SK-N-SH (cell line): ENCODE results near the gene SNCAIP. TPM values are rescaled to one million over a fixed set of nuclear protein-coding genes. Genes with fewer than 3 reads are reported as not detected.

Source experiments
- CTCF ChIA-PET: fragments of 300-600, 350-600 bp; formaldehyde crosslinking; extraction: SDS; loops from one replicate; lab custom pipeline; 2021; lab: Yijun Ruan, JAX
- POLR2A ChIA-PET: fragments of 350-600 bp; sonication (Branson Sonifier 250); formaldehyde crosslinking; extraction: SDS; loops from one replicate; lab custom pipeline; 2020; ENCODE audit warnings: antibody characterized with exemption, inconsistent platforms; lab: Yijun Ruan, JAX
- DNase-seq: peaks from one replicate; pipeline ENCODE4 v3.0.0; 2012
- H2AFZ ChIP-seq: fragments of 200-600 bp; sonication (generic); 2 replicates; pipeline ENCODE4 v1.8.1; 2016; ENCODE audit warnings: antibody characterized with exemption, mild to moderate bottlenecking, low read depth
- H3F3A ChIP-seq: fragments of 200-600 bp; sonication (generic); replicated peaks from 2 replicates; pipeline ENCODE3; 2016; ENCODE audit warnings: antibody characterized with exemption, mild to moderate bottlenecking; ENCODE audit not compliant: insufficient read depth
- H3K27ac ChIP-seq, 2 experiments: fragments of 200-500 bp in 1 of 2; fragments of 200-600 bp in 1 of 2; sonication (Bioruptor generic) in 1 of 2; sonication (generic), shearing (Covaris generic) in 1 of 2; 2 replicates each; pipeline versions ENCODE4 v1.5.1 to v1.6.1; 2014 to 2016; ENCODE audit warnings: low read depth in 2 of 2, inconsistent platforms in 1 of 2, low read length in 1 of 2, mild to moderate bottlenecking in 1 of 2, mixed read lengths in 1 of 2
- H3K27me3 ChIP-seq: fragments of 200-600 bp; sonication (generic), shearing (Covaris generic); 2 replicates; pipeline ENCODE4 v1.6.1; 2016; ENCODE audit warnings: mixed run types; ENCODE audit not compliant: insufficient read depth
- H3K36me3 ChIP-seq, 2 experiments: fragments of 200-500 bp in 1 of 2; fragments of 200-600 bp in 1 of 2; sonication (Bioruptor generic) in 1 of 2; sonication (generic) in 1 of 2; replicated peaks in 1 of 2; 2 replicates each; pipeline versions ENCODE3 to v1.5.1; 2014 to 2016; ENCODE audit warnings: low read length in 1 of 2, mild to moderate bottlenecking in 1 of 2; ENCODE audit not compliant: insufficient read depth in 2 of 2, control insufficient read depth in 1 of 2
- H3K4me1 ChIP-seq, 2 experiments: fragments of 200-500 bp in 1 of 2; fragments of 200-600 bp in 1 of 2; sonication (Bioruptor generic) in 1 of 2; sonication (generic), shearing (Covaris generic) in 1 of 2; 2 replicates each; pipeline versions ENCODE4 v1.5.1 to v1.6.1; 2014 to 2016; ENCODE audit warnings: low read depth in 1 of 2, low read length in 1 of 2, mixed run types in 1 of 2; ENCODE audit not compliant: insufficient read depth in 2 of 2, control insufficient read depth in 1 of 2
- H3K4me2 ChIP-seq: fragments of 200-600 bp; sonication (generic), shearing (Covaris generic); 2 replicates; pipeline ENCODE4 v1.6.1; 2017; ENCODE audit warnings: mixed run types
- H3K4me3 ChIP-seq, 2 experiments: fragments of 200-500 bp in 1 of 2; fragments of 200-600 bp in 1 of 2; sonication (Bioruptor generic) in 1 of 2; sonication (generic), shearing (Covaris generic) in 1 of 2; 2 replicates each; pipeline versions ENCODE4 v1.5.1 to v1.8.1; 2014 to 2016; ENCODE audit warnings: low read depth in 2 of 2, inconsistent platforms in 1 of 2, low read length in 1 of 2, mild to moderate bottlenecking in 1 of 2, mixed read lengths in 1 of 2, moderate library complexity in 1 of 2
- H3K79me2 ChIP-seq: fragments of 200-600 bp; sonication (generic); 2 replicates; pipeline ENCODE4 v1.8.1; 2017; ENCODE audit warnings: mild to moderate bottlenecking; ENCODE audit not compliant: insufficient read depth
- H3K9ac ChIP-seq: fragments of 200-600 bp; sonication (generic); 2 replicates; pipeline ENCODE4 v1.6.1; 2017; ENCODE audit warnings: mixed run types
- H3K9me2 ChIP-seq: fragments of 200-600 bp; sonication (generic); 2 replicates; pipeline ENCODE4 v1.6.1; 2017; ENCODE audit warnings: mixed run types
- H3K9me3 ChIP-seq: fragments of 200-600 bp; sonication (generic); 2 replicates; pipeline ENCODE4 v1.6.1; 2017; ENCODE audit warnings: mixed run types, mild to moderate bottlenecking, moderate library complexity
- H4K20me1 ChIP-seq: fragments of 200-600 bp; sonication (generic); 2 replicates; pipeline ENCODE4 v1.6.1; 2017; ENCODE audit warnings: mild to moderate bottlenecking, mixed run types; ENCODE audit not compliant: insufficient read depth
- CHD2 ChIP-seq: fragments of 150-350 bp; IDR thresholded peaks from 2 replicates; pipeline ENCODE4 v1.6.1; 2018; ENCODE audit warnings: low read length; ENCODE audit not compliant: partially characterized antibody
- ELF1 ChIP-seq: IDR thresholded peaks from 2 replicates; pipeline ENCODE4 v1.4.0; 2012
- FOXJ3 ChIP-seq: sonication (generic); formaldehyde crosslinking; IDR thresholded peaks from 2 replicates; pipeline ENCODE4 v1.5.1; 2020; ENCODE audit warnings: mild to moderate bottlenecking, missing genetic modification reagents
- JUND ChIP-seq: IDR thresholded peaks from 2 replicates; pipeline ENCODE4 v1.4.0; 2012
- MAX ChIP-seq: IDR thresholded peaks from 2 replicates; pipeline ENCODE4 v1.4.0; 2012; ENCODE audit warnings: low read depth
- MEF2A ChIP-seq: IDR thresholded peaks from 2 replicates; pipeline ENCODE4 v1.4.0; 2012; ENCODE audit warnings: low read depth, borderline replicate concordance
- NFIC ChIP-seq: IDR thresholded peaks from 2 replicates; pipeline ENCODE4 v1.4.0; 2012; ENCODE audit warnings: borderline replicate concordance
- POLR2AphosphoS5 ChIP-seq: IDR thresholded peaks from 2 replicates; pipeline ENCODE4 v1.6.1; 2012; ENCODE audit warnings: low read depth, low read length
- RAD21 ChIP-seq: IDR thresholded peaks from 2 replicates; pipeline ENCODE4 v1.6.1; 2012; ENCODE audit warnings: mild to moderate bottlenecking, low read length
- RFX5 ChIP-seq: IDR thresholded peaks from 2 replicates; pipeline ENCODE4 v1.6.1; 2012; ENCODE audit warnings: mild to moderate bottlenecking, improper control_type of control experiment, low read length
- TEAD4 ChIP-seq: IDR thresholded peaks from 2 replicates; pipeline ENCODE4 v1.4.0; 2012; ENCODE audit warnings: mild to moderate bottlenecking, borderline replicate concordance; ENCODE audit not compliant: insufficient read depth
- USF2 ChIP-seq: fragments of 150-350 bp; IDR thresholded peaks from 2 replicates; pipeline ENCODE4 v1.6.1; 2017; ENCODE audit warnings: antibody characterized with exemption, low read length, low read depth, borderline replicate concordance
- YY1 ChIP-seq: IDR thresholded peaks from 2 replicates; pipeline ENCODE4 v1.4.0; 2012; ENCODE audit warnings: low read depth, mild to moderate bottlenecking
- WGBS: methylation state at CpG from one replicate; pipeline ENCODE4 v1.1.6; 2017; ENCODE audit warnings: low lambda C conversion rate; 5-methylcytosine and 5-hydroxymethylcytosine counted together
- polyA plus RNA-seq, 3 experiments: library from polyadenylated mRNA; depleted of rRNA; stranded (reverse); fragments of >200 nt; gene quantifications; 2 replicates each; pipeline ENCODE4 v1.2.3, GENCODE V29; 2012
- TF ChIP-seq, protein P1 (sequence below): IDR thresholded peaks from 2 replicates; pipeline ENCODE4 v1.4.0; 2012; ENCODE audit warnings: low read depth, borderline replicate concordance
- TF ChIP-seq, protein P2 (sequence below): IDR thresholded peaks from 2 replicates; pipeline ENCODE4 v1.4.0; 2012; ENCODE audit warnings: low read depth, borderline replicate concordance

Gene SNCAIP
- polyA plus RNA-seq, 1 of the 3 experiments (the other 2 are of a cell fraction), result not detected

DNA sequence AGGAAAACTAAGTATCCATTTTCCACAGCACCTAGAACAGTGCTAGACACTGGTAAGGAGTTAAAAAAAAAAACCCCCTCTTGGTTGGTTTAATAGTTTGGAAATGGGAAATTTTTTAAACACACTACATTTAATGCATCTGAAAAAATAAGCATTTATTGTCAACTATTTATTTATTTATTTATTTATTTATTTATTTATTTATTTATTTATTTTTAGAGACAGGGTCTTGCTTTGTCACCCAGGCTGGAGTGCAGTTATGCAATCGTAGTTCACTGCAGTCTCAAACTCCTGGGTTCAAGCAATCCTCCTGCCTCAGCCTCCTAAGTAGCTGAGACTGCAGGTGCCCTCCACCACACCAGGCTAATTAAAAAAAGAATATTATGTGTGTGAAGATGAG is 51.6 kb downstream of the SNCAIP start:
- no peak overlapping the region for H3K9ac ChIP-seq
- no peak overlapping the region for H3K27ac ChIP-seq
- 32% methylated on average over 1 of the region's 1 CpG for WGBS
- H3F3A ChIP-seq, result no peaks in the 10 kb centered on the region
- TF ChIP-seq MEF2A (no peak), ELF1 (no peak), FOXJ3 (CRISPR knock-in tag) (no peak), RFX5 (no peak), RAD21 (no peak), JUND (no peak), CHD2 (no peak), POLR2AphosphoS5 (no peak), YY1 (no peak), MAX (no peak), USF2 (no peak)
- TF ChIP-seq, protein P1, sequence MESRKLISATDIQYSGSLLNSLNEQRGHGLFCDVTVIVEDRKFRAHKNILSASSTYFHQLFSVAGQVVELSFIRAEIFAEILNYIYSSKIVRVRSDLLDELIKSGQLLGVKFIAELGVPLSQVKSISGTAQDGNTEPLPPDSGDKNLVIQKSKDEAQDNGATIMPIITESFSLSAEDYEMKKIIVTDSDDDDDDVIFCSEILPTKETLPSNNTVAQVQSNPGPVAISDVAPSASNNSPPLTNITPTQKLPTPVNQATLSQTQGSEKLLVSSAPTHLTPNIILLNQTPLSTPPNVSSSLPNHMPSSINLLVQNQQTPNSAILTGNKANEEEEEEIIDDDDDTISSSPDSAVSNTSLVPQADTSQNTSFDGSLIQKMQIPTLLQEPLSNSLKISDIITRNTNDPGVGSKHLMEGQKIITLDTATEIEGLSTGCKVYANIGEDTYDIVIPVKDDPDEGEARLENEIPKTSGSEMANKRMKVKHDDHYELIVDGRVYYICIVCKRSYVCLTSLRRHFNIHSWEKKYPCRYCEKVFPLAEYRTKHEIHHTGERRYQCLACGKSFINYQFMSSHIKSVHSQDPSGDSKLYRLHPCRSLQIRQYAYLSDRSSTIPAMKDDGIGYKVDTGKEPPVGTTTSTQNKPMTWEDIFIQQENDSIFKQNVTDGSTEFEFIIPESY, result no peak
- ChIA-PET CTCF (no interaction called here), POLR2A (no interaction called here)
- H3K9me2 ChIP-seq, result no peaks in the 10 kb centered on the region
- H3K4me3 ChIP-seq, result no peak overlapping the region
- no peak for DNase-seq
- no peaks in the 10 kb centered on the region for H3K27me3 ChIP-seq
- no peak overlapping the region for H3K4me2 ChIP-seq
- no peaks in the 10 kb centered on the region for H3K79me2 ChIP-seq
- no peaks in the 10 kb centered on the region for H3K9me3 ChIP-seq
- H4K20me1 ChIP-seq, result no peaks in the 10 kb centered on the region
- H3K4me1 ChIP-seq, result peaks cover 0 to 8% of the 10 kb centered on the region in 2 experiments; a peak in 2 of 4 replicates
- no peaks in the 10 kb centered on the region for H3K36me3 ChIP-seq
- H2AFZ ChIP-seq, result no peak overlapping the region

DNA sequence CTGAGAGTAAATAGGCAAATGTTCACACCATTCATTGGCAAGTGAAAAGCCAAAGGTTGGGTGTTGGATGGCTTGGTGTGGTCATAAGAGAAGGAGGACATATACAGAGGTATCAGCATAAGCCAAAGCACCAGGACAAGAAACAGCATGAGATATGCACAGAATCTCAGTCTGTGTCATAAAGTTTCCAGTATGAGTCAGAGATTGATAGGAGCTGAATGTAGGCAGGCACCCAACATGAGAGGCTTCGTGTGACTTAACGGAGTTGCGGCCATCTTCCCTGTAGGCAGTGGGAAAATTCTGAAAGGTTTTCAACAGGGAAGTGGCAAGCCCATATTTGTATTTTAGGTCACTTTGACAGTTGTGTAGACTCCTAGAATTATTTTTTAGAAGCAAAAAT is 54.5 kb downstream of the SNCAIP start:
- H3K4me2 ChIP-seq, result no peak overlapping the region
- no peaks in the 10 kb centered on the region for H3F3A ChIP-seq
- peaks cover 0 to 9% of the 10 kb centered on the region in 2 experiments; a peak in 2 of 4 replicates for H3K4me1 ChIP-seq
- H3K79me2 ChIP-seq, result no peaks in the 10 kb centered on the region
- no peak overlapping the region for H2AFZ ChIP-seq
- no peaks in the 10 kb centered on the region for H3K27me3 ChIP-seq
- H3K9ac ChIP-seq, result no peak overlapping the region
- WGBS, result 67% methylated on average over 3 of the region's 3 CpGs
- H3K27ac ChIP-seq, result no peak overlapping the region
- no peaks in the 10 kb centered on the region for H4K20me1 ChIP-seq
- H3K9me3 ChIP-seq, result no peaks in the 10 kb centered on the region
- H3K36me3 ChIP-seq, result no peaks in the 10 kb centered on the region
- no peak for DNase-seq
- TF ChIP-seq ELF1 (no peak), NFIC (no peak), TEAD4 (no peak)
- TF ChIP-seq, protein P2, sequence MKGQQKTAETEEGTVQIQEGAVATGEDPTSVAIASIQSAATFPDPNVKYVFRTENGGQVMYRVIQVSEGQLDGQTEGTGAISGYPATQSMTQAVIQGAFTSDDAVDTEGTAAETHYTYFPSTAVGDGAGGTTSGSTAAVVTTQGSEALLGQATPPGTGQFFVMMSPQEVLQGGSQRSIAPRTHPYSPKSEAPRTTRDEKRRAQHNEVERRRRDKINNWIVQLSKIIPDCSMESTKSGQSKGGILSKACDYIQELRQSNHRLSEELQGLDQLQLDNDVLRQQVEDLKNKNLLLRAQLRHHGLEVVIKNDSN, result no peak
- TF ChIP-seq, protein P1, result no peak
- ChIA-PET CTCF (no interaction called here), POLR2A (no interaction called here)
- H3K9me2 ChIP-seq, result no peaks in the 10 kb centered on the region
- H3K4me3 ChIP-seq, result no peak overlapping the region
